Calu3 (cell line): Measurements from ENCODE around the gene DLG3. TPM values are rescaled to one million over a fixed set of nuclear protein-coding genes. Genes with fewer than 3 reads are reported as not detected.

Source experiments
- BruUV-seq: library from RNA; stranded (reverse); fragments of 400-500 nt; replicated peaks from 2 replicates; lab custom pipeline; 2021; lab: Mats Ljungman, UMichigan
- CTCF ChIA-PET: fragments of 300-600 bp; sonication (Branson Sonifier 250); formaldehyde crosslinking; loops from one replicate; lab custom pipeline; 2022; ENCODE audit warnings: antibody characterized with exemption; lab: Charles Lee
- DNase-seq: peaks from one replicate; pipeline ENCODE4 v3.0.0; 2022
- H3K27ac Mint-ChIP-seq: one replicate; pipeline ENCODE4 v1.8.0; 2022; ENCODE audit warnings: mixed read lengths; ENCODE audit not compliant: unreplicated experiment
- H3K27me3 Mint-ChIP-seq: one replicate; pipeline ENCODE4 v1.8.0; 2022; ENCODE audit warnings: mixed read lengths; ENCODE audit not compliant: unreplicated experiment
- H3K36me3 Mint-ChIP-seq: one replicate; pipeline ENCODE4 v1.8.0; 2022; ENCODE audit warnings: mild to moderate bottlenecking, moderate library complexity, mixed read lengths; ENCODE audit not compliant: insufficient read depth, unreplicated experiment
- H3K4me1 Mint-ChIP-seq: one replicate; pipeline ENCODE4 v1.8.0; 2022; ENCODE audit warnings: mild to moderate bottlenecking, low read depth, mixed read lengths; ENCODE audit not compliant: unreplicated experiment
- H3K4me3 Mint-ChIP-seq: one replicate; pipeline ENCODE4 v1.8.0; 2022; ENCODE audit warnings: mild to moderate bottlenecking, low read depth, moderate library complexity, mixed read lengths; ENCODE audit not compliant: unreplicated experiment
- H3K9me3 Mint-ChIP-seq: one replicate; pipeline ENCODE4 v1.8.0; 2022; ENCODE audit warnings: low read depth, mixed read lengths; ENCODE audit not compliant: unreplicated experiment
- intact Hi-C: fragments of 100-400 bp; cut with micrococcal nuclease; formaldehyde crosslinking; loops from one replicate; pipeline ENCODE4 v1.10.0; 2022; ENCODE audit not compliant: unreplicated experiment
- total RNA-seq: library from RNA; stranded (reverse); gene quantifications from 2 replicates; pipeline ENCODE4 v1.2.3, GENCODE V29; 2022
- TF ChIP-seq, protein P1 (sequence below): fragments of 200-600 bp; IDR thresholded peaks from one replicate; pipeline ENCODE4 v1.8.0; 2022; ENCODE audit warnings: antibody characterized with exemption; ENCODE audit not compliant: unreplicated experiment

Gene DLG3
- total RNA-seq, 1 experiment from 2014 or later = 55.8 TPM

GRCh38 chrX:70405003-70405402 lies 39.6 kb upstream of the DLG3 start:
- no peak for DNase-seq
- H3K27ac Mint-ChIP-seq = no peak overlapping the region
- H3K27me3 Mint-ChIP-seq = no peaks in the 10 kb centered on the region
- H3K9me3 Mint-ChIP-seq = no peaks in the 10 kb centered on the region
- TF ChIP-seq, protein P1, sequence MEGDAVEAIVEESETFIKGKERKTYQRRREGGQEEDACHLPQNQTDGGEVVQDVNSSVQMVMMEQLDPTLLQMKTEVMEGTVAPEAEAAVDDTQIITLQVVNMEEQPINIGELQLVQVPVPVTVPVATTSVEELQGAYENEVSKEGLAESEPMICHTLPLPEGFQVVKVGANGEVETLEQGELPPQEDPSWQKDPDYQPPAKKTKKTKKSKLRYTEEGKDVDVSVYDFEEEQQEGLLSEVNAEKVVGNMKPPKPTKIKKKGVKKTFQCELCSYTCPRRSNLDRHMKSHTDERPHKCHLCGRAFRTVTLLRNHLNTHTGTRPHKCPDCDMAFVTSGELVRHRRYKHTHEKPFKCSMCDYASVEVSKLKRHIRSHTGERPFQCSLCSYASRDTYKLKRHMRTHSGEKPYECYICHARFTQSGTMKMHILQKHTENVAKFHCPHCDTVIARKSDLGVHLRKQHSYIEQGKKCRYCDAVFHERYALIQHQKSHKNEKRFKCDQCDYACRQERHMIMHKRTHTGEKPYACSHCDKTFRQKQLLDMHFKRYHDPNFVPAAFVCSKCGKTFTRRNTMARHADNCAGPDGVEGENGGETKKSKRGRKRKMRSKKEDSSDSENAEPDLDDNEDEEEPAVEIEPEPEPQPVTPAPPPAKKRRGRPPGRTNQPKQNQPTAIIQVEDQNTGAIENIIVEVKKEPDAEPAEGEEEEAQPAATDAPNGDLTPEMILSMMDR = no peak
- BruUV-seq = no TSS peak
- CTCF ChIA-PET = no interaction called here
- H3K4me1 Mint-ChIP-seq = no peaks in the 10 kb centered on the region
- peaks cover 6% of the 10 kb centered on the region for H3K36me3 Mint-ChIP-seq
- H3K4me3 Mint-ChIP-seq = no peak overlapping the region
- intact Hi-C loops = no loop called here

DNA sequence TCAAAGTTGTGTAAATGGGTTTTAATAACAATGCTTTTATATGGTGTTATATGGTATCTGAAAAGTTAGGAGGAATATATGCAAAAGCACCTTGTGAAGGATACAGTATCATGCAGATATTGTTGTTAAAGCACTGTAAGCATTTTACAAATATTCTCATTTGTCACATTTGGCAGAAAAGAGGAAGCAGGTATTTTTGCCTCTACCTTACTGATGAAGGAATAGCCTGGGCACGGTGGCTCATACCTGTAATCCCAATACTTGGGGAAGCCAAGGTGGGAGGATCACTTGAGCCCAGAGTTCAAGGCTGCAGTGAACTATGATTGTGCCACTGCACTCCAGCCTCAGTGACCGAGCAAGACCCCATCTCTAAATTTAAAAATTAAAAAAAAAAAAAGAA lies 33.7 kb upstream of the DLG3 start:
- Mint-ChIP-seq H3K27ac (no peak overlapping the region), H3K36me3 (peaks cover 4% of the 10 kb centered on the region), H3K9me3 (no peaks in the 10 kb centered on the region), H3K4me3 (no peak overlapping the region), H3K4me1 (no peaks in the 10 kb centered on the region), H3K27me3 (no peaks in the 10 kb centered on the region)
- CTCF ChIA-PET = no interaction called here
- no peak for DNase-seq
- TF ChIP-seq, protein P1 = no peak
- intact Hi-C loops = no loop called here
- no TSS peak for BruUV-seq

DNA sequence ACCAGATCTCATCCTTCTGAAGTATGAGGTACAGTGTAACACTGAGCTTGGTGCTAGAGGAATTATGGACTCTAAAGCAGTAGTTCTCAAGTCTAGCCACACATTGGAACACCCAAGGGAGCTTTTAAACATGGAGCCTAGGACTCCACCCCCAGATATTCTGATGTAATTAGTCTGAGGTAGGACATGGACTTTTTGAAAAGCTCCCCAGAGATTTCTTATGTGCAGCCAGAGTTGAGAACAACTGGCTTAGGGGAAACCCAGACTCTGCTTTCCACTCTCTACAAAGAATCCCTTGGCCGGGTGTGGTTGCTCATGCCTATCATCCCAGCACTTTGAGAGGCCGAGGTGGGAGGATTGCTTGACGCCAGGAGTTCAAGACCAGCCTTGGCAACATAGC lies 33.2 kb upstream of the DLG3 start:
- Mint-ChIP-seq H3K4me3 (no peak overlapping the region), H3K27ac (no peak overlapping the region), H3K4me1 (no peaks in the 10 kb centered on the region), H3K27me3 (no peaks in the 10 kb centered on the region), H3K36me3 (peaks cover 4% of the 10 kb centered on the region), H3K9me3 (no peaks in the 10 kb centered on the region)
- BruUV-seq = no TSS peak
- TF ChIP-seq, protein P1 = no peak
- CTCF ChIA-PET = no interaction called here
- intact Hi-C loops = no loop called here
- DNase-seq = no peak

GRCh38 chrX:70421618-70422017 lies 23.0 kb upstream of the DLG3 start:
- TF ChIP-seq, protein P1 = no peak
- BruUV-seq = no TSS peak
- no peaks in the 10 kb centered on the region for H3K27me3 Mint-ChIP-seq
- CTCF ChIA-PET = interaction anchor here (0.6 to 3.0 kb wide), 2 partner anchors 13 to 243 kb away, joined by 3 to 26 read pairs; no protein-coding TSS in a partner anchor
- peaks cover 8% of the 10 kb centered on the region for H3K36me3 Mint-ChIP-seq
- DNase-seq = no peak
- H3K9me3 Mint-ChIP-seq = no peaks in the 10 kb centered on the region
- no peak overlapping the region for H3K4me3 Mint-ChIP-seq
- no peak overlapping the region for H3K27ac Mint-ChIP-seq
- intact Hi-C loops = loop anchor here (2.0 kb wide), 2 partner anchors 133 to 243 kb away; no protein-coding TSS in a partner anchor
- peaks cover 5% of the 10 kb centered on the region for H3K4me1 Mint-ChIP-seq
